Breast epithelium (tissue), 4 donors: ENCODE results near the gene KIR2DL3. TPM values are rescaled to one million over a fixed set of nuclear protein-coding genes. Genes with fewer than 3 reads are reported as not detected.
"Not testable (repeated sequence)": the region's sequence is repeated elsewhere in the genome, so short reads cannot be mapped to it uniquely, and the experiment has no call there.

ENCODE experiments used
- DNase-seq, 2 donors: peaks; one replicate each; pipeline ENCODE4 v3.0.0-alpha.2; 2019; ENCODE audit warnings: low spot score in 2 of 2
- H3K27ac ChIP-seq, 2 donors: fragments of 200-600 bp; sonication (generic) in 1 of 2; one replicate each; pipeline ENCODE4 v1.5.1; 2016 to 2019; ENCODE audit warnings: mild to moderate bottlenecking in 1 of 2
- H3K27me3 ChIP-seq, 2 donors: fragments of 200-600 bp; sonication (generic) in 1 of 2; one replicate each; pipeline versions ENCODE4 v1.5.1 to v1.6.0; 2017 to 2019; ENCODE audit warnings: control low read depth in 1 of 2, mild to moderate bottlenecking in 1 of 2
- H3K36me3 ChIP-seq: fragments of 200-600 bp; one replicate; pipeline ENCODE4 v1.5.1; 2019
- H3K4me1 ChIP-seq, 2 donors: fragments of 200-600 bp; sonication (generic); one replicate each; pipeline ENCODE4 v1.5.1; 2016 to 2019; ENCODE audit warnings: control low read depth in 1 of 2
- H3K4me3 ChIP-seq, 3 donors: fragments of 200-600 bp; sonication (generic); 1 replicate in 2 of 3; 2 replicates in 1 of 3; pipeline ENCODE4 v1.5.1; 2016 to 2019; ENCODE audit warnings: mild to moderate bottlenecking in 3 of 3, moderate library complexity in 2 of 3
- H3K9me3 ChIP-seq, 2 donors: fragments of 200-600 bp; sonication (generic) in 1 of 2; one replicate each; pipeline ENCODE4 v1.5.1; 2016 to 2019; ENCODE audit warnings: control low read depth in 1 of 2
- CTCF ChIP-seq, 3 donors: fragments of 450-650 bp; IDR thresholded peaks; one replicate each; pipeline ENCODE4 v1.5.1; 2016 to 2017; ENCODE audit warnings: antibody characterized with exemption in 3 of 3, mild to moderate bottlenecking in 3 of 3, moderate library complexity in 3 of 3
- POLR2A ChIP-seq: fragments of 450-650 bp; IDR thresholded peaks from one replicate; pipeline ENCODE4 v1.6.1; 2016; ENCODE audit warnings: antibody characterized with exemption, mild to moderate bottlenecking, moderate library complexity
- POLR2AphosphoS5 ChIP-seq, 3 donors: sonication (generic); formaldehyde crosslinking; IDR thresholded peaks; one replicate each; pipeline ENCODE4 v1.6.1; 2017; ENCODE audit warnings: antibody characterized with exemption in 3 of 3
- intact Hi-C: fragments of 100-400 bp; cut with DNase I; formaldehyde crosslinking; loops from one replicate; pipeline ENCODE4 v1.15.1; 2023; ENCODE audit warnings: low total_unique reads
- total RNA-seq, 3 donors: library from RNA; depleted of rRNA; stranded (reverse); fragments of >200 nt; gene quantifications; one replicate each; pipeline ENCODE4 v1.1.0, GENCODE V29; 2016

KIR2DL3 gene
- total RNA-seq, 3 donors from 2014 or later: not detected

- no peak overlapping the region for H3K27ac ChIP-seq
Observed at GRCh38 chr19:54696766-54697165, 41.5 kb upstream of the KIR2DL3 start.

GRCh38 chr19:54697716-54698115, 40.6 kb upstream of the KIR2DL3 start:
- H3K4me1 ChIP-seq, H3K9me3 ChIP-seq, H3K27ac ChIP-seq, H3K36me3 ChIP-seq, H3K4me3 ChIP-seq, intact Hi-C loops, DNase-seq: not testable (repeated sequence)
- H3K27me3 ChIP-seq: peaks cover 0 to 28% of the 10 kb centered on the region in 2 donors

More at GRCh38 chr19:54696766-54697165, 41.5 kb upstream of the KIR2DL3 start:
- no peak for DNase-seq
- Histone ChIP-seq H3K9me3 (no peaks in the 10 kb centered on the region), H3K36me3 (no peaks in the 10 kb centered on the region), H3K4me3 (no peak overlapping the region), H3K4me1 (no peaks in the 10 kb centered on the region), H3K27me3 (peaks cover 0 to 30% of the 10 kb centered on the region in 2 donors)
- TF ChIP-seq POLR2A: no peak
- no peak for TF ChIP-seq CTCF (IDR thresholded peaks at IDR 0.05)
- no peak for TF ChIP-seq POLR2AphosphoS5 (IDR thresholded peaks at IDR 0.05)
- intact Hi-C loops: no loop called here

DNA sequence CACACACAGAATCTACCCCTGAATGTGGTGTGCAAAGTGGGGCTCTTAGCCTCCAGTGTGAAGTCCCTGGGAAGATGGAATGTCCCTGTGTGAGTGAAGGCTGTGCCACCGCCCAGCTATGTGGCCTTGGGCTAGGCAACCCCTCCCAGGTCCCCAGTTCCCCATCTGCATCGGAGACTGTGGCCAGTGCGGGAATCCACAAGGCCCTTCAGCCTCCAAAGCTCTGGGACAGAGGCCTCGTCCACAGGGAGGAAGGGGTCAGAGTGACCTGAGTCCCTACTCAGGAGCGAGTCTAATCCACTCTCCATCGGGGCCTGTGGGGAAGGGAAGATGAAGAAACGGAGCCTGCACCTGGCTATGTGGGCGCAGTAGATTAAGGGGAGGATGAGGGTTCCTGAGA, 33.4 kb upstream of the KIR2DL3 start:
- DNase-seq: no peak
- H3K36me3 ChIP-seq: no peaks in the 10 kb centered on the region
- intact Hi-C loops: no loop called here
- H3K27me3 ChIP-seq: peaks cover 0 to 23% of the 10 kb centered on the region in 2 donors
- TF ChIP-seq POLR2A (no peak), POLR2AphosphoS5 (IDR thresholded peaks at IDR 0.05) (no peak), CTCF (IDR thresholded peaks at IDR 0.05) (no peak)
- no peak overlapping the region for H3K4me3 ChIP-seq
- H3K27ac ChIP-seq: no peak overlapping the region
- no peaks in the 10 kb centered on the region for H3K4me1 ChIP-seq
- no peaks in the 10 kb centered on the region for H3K9me3 ChIP-seq

- TF ChIP-seq CTCF (IDR thresholded peaks at IDR 0.05): no peak
- no peak for TF ChIP-seq POLR2A
- TF ChIP-seq POLR2AphosphoS5 (IDR thresholded peaks at IDR 0.05): no peak
- no peaks in the 10 kb centered on the region for H3K9me3 ChIP-seq
- no peaks in the 10 kb centered on the region for H3K36me3 ChIP-seq
- H3K4me3 ChIP-seq: no peak overlapping the region
- intact Hi-C loops: no loop called here
- H3K4me1 ChIP-seq: no peaks in the 10 kb centered on the region
- H3K27ac ChIP-seq: no peak overlapping the region
- peak in 1 of 2 donors; percentile 43 for DNase-seq
- H3K27me3 ChIP-seq: peaks cover 0 to 18% of the 10 kb centered on the region in 2 donors
Observed at GRCh38 chr19:54707962-54708361, 30.4 kb upstream of the KIR2DL3 start.

- intact Hi-C loops: no loop called here
- Histone ChIP-seq H3K36me3 (no peaks in the 10 kb centered on the region), H3K4me3 (no peak overlapping the region), H3K9me3 (no peaks in the 10 kb centered on the region), H3K27me3 (peaks cover 0 to 18% of the 10 kb centered on the region in 2 donors), H3K27ac (no peak overlapping the region), H3K4me1 (no peaks in the 10 kb centered on the region)
- TF ChIP-seq POLR2AphosphoS5 (IDR thresholded peaks at IDR 0.05): no peak
- TF ChIP-seq CTCF (IDR thresholded peaks at IDR 0.05): no peak
- TF ChIP-seq POLR2A: no peak
- peak in 1 of 2 donors; percentile 33 for DNase-seq
Observed at GRCh38 chr19:54708781-54709180, 29.5 kb upstream of the KIR2DL3 start.
